NCI-H82 treated with DMSO at 0.1 percent for 48 hours (cell line): ENCODE data around the gene BAZ1A.
"Not testable (repeated sequence)": the region's sequence is repeated elsewhere in the genome, so short reads cannot be mapped to it uniquely, and the experiment has no call there.

ENCODE experiments used
- DNase-seq: peaks from one replicate; lab custom pipeline; 2025; ENCODE audit not compliant: unreplicated experiment; lab: John Stamatoyannopoulos, UW

BAZ1A gene

DNA sequence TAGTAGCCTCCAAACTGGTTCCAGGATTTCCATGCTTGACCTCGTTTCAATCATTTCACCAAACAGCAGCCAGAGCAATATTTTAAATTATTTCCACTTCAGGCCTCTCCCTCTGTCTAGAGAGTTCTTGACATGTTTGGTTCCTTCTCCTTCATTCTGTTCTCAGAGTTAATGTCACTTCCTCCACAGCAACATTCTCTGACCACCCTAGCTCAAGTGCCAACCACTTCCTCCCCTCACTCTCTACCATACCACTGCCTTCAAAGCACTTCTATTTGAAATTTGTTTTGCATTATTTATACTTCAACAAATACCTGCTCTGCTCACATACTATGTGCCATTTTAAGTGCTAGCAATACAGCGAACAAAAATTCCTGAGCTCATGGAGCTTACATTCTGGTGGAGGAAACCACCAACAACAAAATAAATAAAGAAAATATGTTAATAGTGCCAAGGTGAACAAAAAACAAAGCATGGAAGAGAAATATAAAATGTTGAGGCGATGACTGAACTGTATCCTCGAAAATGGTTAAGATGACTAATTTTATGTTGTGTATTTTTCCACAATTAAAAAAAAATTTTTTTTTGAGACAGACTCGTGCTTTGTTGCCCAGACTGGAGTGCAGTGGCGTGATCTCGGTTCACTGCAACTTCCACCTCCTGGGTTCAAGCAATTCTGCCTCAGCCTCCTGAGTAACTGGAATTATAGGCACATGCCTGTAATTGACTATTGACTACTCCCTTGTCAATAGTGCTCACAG is 17.3 kb downstream of the BAZ1A start:
- no peak for DNase-seq

DNA sequence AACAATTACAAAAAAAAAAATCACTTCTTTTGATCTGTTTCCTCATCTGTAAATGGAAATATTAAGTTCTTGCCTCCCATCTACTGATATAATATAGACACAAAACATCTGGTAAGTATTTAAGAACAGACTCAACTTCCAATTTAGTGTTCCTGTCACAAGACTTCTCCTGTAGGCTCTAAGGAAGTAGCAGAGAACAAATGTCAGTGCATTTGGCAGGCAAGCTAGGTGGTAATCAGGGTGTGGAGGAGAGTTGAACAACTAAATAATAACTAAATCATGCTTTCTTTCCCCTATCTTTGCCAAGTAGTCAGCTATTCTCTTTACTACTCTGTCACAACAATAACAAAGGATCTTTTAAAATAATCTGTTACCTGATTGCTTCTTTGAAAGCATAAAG is 22.1 kb downstream of the BAZ1A start:
- DNase-seq = no peak

DNA sequence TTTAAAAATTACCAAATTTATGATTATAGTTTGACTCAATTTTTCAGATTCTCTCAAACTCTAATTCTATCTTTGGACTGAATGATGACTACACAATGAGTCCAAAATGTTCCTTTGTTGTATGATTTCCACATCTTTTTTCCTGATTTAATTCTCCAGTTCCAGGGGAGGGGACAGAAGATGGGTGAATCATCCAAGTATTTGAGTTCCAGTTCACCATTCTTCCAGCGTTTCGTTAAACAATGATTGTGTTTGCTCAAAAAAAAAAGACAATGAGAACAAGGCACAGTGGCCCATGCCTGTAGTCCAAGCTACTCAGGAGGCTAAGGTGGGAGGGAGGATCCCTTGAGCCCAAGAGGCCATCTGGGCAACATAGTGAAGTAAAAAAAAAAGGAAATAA is 23.8 kb downstream of the BAZ1A start:
- no peak for DNase-seq

DNA sequence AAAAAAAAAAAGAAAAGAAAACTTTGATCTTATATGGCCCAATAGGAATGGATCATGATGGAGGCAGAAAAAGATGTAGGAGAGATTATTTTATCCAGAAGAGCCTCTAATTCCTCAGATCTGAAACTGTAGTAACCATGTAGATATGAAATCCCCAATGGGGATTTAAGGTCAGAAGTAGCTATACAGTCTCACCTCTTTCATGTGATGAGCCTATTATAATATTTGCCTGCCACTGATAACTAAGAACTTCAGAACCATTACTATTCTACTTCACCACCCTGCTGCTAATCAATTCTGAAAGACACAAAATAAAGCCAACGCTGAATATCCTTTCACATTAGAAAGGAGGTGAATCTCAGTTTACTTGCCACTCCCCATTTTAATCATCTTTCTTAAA is 29.3 kb downstream of the BAZ1A start:
- DNase-seq = no peak

DNA sequence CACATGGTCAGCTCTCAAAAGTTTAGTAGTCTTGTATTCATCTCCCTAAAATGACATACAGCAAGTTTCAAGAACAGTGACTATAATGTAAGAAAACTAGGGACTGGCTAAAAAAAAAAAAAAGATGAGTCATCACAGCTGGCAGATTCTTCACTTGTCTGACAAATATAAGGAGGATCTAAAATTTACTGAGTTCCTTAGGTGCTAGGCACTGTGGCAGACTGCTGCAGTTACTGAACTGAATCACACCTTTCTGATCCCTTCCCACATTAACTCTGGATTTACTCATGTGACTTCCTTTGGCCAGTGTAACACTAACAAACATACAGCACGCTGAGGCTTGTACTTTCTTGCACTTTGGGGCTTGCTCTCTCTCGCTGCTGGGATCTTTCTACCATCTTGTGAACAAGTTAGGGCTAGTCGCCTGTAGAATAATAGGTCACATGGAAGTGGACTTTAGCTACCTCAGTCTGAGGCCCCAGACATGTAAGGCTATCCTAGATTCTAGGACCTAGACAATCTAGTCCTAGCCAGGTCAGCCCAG is 32.1 kb downstream of the BAZ1A start:
- no peak for DNase-seq

DNA sequence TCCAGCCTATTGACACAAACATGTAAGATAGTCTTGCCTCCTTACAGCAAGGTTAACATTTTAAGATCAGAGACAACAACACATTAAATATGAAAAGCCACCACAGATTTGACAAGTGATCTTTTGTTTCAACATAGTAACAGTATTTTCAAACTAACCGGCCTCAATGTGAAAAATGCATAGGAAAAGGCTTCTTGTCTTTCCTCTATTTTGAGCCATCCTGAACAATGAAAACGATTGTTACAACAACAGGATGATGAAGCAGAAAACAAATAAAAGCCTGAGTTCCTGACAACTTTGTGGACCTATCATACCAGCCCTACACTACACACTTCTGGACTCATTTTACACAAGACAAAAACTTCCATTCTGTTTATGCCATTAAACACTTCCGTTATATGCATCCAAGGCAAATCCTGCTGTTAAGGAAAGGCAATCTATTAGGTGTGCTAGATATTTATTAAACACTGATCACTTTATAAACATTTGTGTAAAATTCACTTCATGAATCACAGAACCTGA is 37.3 kb downstream of the BAZ1A start:
- DNase-seq = no peak

DNA sequence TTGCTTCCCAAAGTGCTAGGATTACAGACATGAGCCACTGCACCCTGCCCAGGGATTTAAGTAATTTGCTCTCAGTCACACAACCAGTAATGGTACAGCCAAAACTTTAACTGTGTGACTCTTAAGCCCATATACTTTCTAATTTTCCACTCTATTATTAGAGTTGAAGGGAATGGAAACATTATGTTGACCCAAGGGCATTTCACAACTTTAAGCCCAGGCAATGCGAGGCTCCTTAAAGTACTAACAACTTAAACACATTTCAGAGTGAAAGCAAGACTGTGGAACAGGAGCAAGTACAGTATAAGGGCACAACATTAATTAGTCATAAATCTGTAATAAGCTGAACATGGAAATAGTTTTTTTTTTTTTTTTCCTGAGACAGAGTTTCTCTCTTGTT is 39.8 kb downstream of the BAZ1A start:
- no peak for DNase-seq

DNA sequence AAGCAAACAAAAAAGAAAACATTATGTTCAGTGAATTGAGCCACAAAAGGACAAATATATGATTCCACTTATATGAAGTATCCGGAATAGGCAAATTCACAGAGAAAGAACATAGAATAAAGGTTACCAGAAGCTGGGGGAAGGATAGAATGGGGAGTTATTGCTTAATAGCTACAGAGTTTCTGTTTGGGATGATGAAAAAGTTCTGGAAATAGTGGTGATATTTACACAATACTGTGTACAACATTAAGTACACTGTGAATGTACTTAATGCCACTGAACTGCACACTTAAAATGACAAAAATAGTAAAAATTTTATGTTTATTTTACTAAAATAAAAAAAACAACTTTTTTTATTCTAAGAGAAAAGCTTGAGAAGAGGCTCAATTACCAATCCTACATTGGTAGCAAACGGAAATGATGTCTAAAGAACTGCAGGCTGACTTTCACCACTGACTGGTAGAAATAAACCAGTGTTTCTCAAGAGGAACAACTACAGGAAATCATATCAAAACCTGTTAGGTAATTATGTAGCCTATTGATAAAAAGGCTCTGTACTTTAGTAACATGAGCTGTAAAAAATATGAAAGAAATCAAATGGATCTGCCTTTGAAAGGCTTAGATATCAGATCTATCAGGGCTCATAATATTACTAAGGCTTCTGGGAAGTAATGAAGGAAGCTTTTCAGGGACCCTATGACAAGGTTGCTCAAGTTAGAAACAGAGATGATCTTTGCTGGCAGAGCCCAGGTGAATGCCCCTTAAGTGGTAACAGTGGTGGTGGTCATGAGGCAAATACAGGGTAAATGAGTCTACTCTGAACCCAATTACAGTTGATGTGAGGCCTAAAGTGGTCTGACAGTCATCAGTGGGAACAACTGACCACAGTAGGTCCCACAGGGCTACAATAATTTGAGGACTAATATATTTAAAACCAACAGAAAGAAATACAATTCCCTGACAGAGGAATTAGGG is 41.3 kb downstream of the BAZ1A start:
- no peak for DNase-seq

DNA sequence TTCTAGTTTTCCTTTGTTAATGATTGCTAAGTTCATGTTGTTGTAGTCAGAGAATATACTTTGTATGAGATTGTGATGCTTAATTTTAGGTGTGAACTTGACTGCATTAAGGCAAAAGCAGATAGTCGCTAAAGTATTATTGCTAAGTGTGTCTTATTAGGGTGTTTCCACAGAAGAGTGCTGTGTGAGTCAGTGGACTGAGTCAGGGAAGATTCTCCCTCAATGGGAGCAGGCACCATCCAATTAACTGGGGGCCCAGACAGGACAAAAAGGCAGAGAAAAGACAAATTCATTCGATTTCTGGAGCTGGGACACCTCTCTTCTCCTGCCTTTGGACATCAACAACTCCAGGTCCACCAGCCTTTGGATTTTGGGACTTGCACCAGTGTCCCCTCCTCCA is 48.5 kb downstream of the BAZ1A start:
- DNase-seq = no peak

DNA sequence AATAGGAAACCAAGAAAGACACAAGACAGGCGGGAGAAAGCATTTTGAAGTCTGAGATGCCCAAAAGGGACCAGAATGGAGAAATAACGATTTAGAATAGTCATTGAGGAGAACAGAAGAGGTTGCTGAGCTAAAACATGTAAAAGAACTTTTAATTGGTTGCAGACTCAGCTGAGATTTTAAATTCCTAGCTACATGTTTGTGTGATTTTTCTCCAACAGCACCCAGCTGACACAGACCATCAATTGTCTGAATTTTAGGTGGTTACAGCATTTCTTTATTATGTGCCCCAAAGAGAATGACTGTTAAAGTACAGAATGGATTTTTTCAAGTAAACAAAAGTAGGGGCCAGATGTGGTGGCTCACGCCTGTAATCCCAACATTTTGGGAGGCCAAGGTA is 50.3 kb downstream of the BAZ1A start:
- no peak for DNase-seq

DNA sequence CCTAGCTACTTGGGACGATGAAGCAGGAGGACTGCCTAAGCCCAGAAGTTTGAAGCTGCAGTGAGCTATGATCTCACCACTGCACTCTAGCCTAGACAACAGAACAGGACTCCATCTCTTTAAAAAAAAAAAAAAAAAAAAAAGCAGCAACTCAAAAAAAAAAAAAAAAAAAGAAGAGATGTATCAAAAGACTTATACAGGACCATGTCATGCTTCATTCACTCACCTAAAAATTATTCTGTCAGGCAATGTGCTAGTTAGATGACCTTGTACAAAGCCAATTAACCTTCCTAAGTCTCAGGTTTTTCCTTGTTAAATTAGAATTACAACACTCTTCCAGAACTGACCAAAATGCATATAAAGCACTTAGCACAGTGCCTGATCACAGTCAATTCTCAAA is 50.9 kb downstream of the BAZ1A start:
- DNase-seq = no peak

DNA sequence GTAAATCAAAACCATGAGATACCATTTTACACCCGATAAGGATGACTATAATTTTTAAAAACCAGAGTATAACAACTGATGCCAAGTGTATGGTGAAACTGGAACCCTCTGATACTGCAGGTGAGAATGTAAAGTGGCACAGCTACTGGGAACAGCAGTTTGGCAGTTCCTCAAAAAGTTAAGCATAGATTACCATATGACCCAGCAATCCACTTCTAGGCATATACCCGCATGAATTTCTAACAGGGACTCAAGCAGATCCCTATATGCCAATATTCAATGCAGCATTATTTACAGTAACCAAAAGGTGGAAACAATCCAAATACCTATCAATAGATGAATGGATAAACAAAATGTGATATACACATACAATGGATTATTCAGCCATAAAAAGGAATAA is 57.4 kb downstream of the BAZ1A start:
- no peak for DNase-seq

DNA sequence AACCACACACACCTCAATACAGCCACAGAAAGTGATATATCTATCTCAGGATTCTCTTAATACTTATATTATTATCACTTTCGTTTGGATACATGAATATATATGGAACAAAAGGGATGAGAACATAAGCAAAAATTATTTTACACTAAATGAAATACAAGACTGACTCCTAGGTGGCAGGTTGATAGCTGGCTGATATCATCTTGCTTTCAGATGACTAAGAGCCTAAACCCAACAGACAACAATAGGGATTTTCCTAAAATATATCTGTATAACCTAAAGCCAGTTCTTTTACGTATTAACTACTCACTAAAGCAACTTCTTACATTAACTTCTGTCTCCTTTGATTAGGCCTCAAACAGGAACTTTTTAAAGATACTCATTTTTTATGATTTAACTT is 65.1 kb downstream of the BAZ1A start:
- no peak for DNase-seq

DNA sequence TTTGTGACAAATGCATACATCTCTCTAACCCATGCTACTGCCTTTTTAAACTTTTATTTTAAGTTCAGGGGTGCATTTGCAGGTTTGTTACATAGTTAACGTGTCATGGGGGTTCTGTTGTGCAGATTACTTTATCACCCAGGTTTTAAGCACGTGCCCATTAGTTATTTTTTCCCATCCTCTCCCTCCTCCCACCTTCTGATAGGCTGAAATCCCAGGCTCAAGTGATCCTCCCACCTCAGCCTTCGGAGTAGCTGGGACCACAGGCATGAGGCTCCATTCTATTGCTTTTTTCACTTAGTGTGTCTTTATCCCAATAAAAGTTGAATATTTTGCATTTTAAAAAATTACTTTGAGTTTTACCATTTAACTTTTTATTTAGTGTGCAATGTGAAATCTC is 68.9 kb downstream of the BAZ1A start:
- no peak for DNase-seq

DNA sequence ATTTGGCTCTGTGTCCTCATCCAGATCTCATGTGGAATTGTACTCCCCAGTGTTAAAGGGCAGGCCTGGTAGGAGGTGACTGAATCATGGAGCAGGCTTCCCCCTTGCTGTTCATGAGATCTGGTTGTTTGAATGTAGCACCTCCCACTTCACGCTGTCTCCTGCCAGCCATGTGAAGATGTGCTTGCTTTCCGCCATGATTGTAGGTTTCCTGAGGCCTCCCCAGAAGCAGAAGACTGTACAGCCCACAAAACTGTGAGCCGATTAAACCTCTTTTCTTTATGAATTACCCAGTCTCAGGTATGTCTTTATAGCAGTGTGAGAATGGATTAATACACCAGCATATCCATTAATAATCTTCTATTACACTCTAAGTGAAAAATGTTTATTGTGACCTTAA is 70.2 kb downstream of the BAZ1A start:
- no peak for DNase-seq

DNA sequence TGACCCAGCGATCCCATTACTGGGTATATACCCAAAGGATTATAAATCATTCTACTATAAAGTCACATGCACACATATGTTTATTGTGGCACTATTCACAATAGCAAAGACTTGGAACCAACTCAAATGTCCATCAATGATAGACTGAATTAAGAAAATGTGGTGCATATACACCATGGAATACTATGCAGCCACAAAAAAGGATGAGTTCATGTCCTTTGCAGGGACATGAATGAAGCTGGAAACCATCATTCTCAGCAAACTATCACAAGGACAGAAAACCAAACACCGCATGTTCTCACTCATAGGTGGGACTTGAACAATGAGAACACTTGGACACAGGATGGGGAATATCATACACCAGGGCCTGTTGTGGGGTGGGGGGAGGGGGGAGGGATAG is 76.3 kb downstream of the BAZ1A start:
- DNase-seq = not testable (repeated sequence)

DNA sequence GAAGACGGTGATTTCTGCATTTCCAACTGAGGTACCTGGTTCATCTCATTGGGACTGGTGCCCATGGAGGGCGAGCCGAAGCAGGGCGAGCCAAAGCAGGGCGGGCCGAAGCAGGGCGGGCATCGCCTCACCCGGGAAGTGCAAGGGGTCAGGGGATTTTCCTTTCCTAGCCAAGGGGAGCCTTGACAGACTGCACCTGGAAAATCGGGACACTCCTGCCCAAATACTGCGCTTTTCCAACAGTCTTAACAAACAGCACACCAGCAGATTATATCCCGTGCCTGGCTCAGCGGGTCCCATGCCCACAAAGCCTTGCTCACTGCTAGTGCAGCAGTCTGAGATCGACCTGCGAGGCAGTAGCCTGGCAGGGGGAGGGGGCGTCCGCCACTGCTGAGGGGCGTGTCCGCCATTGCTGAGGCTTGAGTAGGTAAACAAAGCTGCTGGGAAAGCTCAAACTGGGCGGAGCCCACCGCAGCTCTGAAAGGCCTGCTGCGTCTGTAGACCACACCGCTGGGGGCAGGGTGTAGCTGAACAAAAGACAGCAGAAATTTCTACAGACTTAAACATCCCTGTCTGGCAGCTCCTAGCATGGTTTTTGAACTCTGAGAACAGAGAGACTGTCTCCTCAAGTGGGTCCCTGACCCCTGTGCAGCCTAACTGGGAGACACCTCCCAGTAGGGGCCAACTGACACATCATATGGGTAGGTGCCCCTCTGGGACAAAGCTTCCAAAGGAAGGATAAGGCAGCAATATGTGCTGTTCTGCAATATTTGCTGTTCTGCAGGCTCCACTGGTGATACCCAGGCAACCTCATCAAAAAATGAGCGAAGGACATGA is 77.2 kb downstream of the BAZ1A start:
- DNase-seq = no peak

DNA sequence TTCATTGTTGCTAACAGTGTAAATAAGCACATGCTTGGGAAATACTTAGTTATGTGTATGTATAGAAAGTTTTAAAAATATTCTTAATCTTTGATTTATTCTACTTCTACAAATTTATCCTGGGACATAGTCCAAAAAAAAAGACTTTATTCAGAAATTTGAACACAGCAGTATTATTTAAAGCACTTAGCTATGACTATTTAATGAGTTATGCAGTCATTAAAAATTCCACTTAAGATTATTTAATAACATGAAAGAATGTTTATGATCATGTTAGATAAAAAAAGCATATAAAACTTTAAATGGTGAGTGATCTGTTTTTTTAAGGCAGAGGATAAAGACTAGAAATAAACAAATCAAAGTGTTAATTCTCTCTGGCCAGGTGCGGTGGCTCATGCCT is 78.3 kb downstream of the BAZ1A start:
- no peak for DNase-seq

DNA sequence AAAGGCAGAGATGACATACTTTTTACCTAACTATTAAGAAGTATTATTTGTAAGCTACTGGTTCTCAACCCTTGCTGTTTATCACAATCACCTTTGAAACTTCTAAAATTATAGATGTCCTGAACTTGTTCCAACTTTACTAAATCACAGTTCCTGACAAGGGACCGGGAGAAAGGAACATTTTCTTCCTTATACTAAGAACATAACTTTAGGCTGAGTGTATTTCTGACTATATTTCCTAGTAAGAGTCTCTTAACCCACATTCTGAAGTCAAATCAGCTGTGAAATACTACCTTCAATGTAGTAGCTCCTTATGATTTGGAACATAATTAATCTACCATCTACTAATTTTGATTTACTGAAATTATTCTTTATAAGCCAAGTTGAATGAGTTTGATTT is 80.2 kb downstream of the BAZ1A start:
- DNase-seq = no peak

DNA sequence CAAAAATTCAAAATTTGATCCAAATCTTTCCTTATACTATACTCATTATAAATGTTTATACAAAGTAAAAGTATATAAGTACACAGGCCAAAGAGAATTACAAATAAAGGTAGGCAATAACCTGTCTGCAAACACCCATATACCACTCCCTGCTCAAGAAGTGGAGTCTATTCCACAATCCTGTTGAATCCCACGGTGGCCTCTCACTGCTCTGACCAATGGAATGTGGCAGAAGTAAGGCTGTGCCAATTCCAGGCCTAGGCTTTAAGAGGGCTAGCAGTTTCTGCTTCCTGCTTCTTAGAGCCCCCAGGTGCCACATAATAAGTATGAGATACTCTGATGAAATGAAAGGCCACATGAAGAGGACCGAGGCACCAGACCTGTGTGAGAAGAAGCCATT is 80.9 kb downstream of the BAZ1A start:
- no peak for DNase-seq

DNA sequence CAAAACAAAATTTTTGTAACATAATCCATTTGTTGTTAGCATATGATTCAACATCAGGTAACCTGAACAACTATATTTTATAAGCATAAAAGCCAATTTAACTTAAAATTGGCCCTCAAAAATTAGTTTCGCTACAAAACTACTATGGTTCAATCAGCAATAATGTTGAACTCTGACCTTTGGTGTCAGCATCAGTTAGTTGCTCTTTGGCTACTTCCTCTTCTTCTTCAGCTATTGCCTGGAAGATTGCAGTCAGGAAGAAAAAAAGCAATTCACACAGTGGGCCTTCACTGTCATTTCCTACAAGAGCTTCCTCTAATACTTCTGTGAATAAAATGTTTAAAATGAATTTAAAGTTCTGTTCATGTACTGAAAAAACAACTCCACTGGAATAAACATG is 82.6 kb downstream of the BAZ1A start:
- no peak for DNase-seq
